GM12864 (cell line): ENCODE results near the gene USF1.

ENCODE experiments used
- DNase-seq: peaks from one replicate; pipeline ENCODE4 v3.0.0-alpha.2; 2011; ENCODE audit warnings: low read depth
- H3K4me3 ChIP-seq: 2 replicates; pipeline ENCODE4 v1.5.1; 2011; ENCODE audit warnings: mild to moderate bottlenecking, low read depth, low read length, control low read depth
- TF ChIP-seq, protein P1 (sequence below): IDR thresholded peaks from 2 replicates; pipeline ENCODE4 v1.5.1; 2011; ENCODE audit warnings: low read depth, mild to moderate bottlenecking, moderate library complexity, low read length, control low read depth, inconsistent platforms; ENCODE audit errors: missing control alignments

The USF1 gene

DNA sequence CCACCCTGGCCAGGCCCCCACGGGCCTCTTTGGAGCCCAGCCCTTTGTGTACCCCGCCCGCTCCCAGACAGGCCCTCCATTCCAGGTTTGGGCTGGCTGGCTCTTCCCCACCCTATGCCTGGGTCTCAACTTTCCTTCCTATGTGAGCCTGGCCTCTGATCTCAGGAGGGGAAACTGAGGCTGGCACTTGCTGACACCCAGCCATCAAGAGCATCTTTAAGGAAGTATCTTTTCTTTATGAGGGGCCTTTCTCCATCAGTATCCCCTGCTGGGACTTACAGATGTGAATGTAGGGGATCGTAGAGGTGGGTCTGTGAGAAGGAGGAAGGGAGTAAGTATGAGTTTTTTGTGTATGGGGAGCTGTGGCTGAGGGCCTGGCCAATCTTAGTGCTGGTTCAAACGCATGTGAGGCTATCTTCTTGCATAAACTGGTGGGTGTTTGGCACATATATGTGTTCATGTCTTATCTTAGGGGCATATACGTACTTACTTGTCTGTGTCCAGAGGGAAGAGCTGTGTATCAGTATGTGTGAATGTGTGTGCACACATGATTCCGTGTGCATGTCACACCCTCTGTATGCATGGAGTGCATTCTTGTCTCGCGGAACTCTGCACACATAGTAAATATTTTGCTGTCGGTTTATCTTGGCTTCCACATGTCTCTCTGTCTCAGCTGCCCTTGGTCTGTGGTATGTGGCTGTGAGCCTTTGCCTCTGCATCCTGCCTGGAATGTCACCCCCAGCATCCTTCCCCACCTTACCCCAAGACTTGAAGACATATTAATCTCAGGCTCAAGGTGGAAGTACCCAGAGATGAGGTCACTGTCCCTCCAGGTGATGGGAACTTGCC, 38.2 kb upstream of the USF1 start:
- no peak for DNase-seq
- TF ChIP-seq, protein P1, sequence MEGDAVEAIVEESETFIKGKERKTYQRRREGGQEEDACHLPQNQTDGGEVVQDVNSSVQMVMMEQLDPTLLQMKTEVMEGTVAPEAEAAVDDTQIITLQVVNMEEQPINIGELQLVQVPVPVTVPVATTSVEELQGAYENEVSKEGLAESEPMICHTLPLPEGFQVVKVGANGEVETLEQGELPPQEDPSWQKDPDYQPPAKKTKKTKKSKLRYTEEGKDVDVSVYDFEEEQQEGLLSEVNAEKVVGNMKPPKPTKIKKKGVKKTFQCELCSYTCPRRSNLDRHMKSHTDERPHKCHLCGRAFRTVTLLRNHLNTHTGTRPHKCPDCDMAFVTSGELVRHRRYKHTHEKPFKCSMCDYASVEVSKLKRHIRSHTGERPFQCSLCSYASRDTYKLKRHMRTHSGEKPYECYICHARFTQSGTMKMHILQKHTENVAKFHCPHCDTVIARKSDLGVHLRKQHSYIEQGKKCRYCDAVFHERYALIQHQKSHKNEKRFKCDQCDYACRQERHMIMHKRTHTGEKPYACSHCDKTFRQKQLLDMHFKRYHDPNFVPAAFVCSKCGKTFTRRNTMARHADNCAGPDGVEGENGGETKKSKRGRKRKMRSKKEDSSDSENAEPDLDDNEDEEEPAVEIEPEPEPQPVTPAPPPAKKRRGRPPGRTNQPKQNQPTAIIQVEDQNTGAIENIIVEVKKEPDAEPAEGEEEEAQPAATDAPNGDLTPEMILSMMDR: no peak
- no peak overlapping the region for H3K4me3 ChIP-seq

DNA sequence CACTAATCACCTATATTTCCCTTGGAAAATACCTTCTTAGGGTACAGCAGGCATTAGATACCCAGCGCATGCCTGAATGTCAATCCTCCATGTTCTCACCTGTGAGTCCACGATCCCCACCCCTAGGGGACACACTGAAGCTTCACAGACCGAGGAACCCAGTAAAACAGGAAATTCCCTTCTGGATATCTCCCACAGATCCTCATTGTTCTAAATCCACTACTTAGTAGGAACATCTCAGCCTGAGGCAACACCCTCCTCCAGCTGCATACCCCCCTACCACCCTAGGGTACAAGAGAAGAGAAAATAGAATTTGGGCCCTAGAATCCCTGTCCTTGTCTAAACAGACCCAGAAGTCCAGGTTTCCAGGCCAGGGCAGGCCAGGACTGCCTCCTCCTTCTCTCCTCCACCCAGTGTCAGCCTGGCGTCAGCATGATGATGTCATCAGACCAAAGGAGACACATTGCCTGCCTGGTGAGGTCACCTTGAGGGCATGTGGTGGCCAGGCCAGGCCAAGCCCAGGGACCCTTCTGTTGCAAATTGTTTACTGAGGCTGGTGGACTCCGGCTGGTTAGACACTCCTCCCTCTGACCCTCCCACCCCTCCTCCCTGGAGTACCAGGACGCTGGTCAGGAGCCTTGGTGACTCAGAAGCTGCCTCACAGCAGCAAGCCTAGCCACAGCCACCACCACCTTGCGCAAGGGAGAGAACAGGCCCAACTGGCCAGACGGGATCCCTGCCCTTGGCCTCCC, 37.4 kb upstream of the USF1 start:
- TF ChIP-seq, protein P1: no peak
- DNase-seq: no peak
- no peak overlapping the region for H3K4me3 ChIP-seq

DNA sequence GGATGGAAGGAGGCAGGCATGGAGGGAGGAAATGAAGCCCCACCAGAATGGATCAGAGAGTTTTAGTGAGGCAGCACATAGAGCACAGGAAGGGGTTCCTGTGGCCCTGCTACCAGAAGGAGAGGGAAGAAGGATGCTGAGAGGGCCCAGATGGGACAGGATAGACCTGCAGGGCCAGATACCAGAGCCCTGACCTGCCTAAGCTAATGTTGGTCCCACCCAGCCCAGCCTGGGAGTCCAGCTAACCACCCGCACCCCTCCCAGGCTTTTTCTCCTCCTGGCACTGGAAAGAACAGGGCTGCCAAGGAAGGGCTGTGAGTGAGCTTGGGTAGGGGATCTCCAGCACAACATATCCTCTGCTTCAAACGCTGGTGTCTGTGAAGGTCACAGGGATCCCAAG, 36.7 kb upstream of the USF1 start:
- no peak overlapping the region for H3K4me3 ChIP-seq

DNA sequence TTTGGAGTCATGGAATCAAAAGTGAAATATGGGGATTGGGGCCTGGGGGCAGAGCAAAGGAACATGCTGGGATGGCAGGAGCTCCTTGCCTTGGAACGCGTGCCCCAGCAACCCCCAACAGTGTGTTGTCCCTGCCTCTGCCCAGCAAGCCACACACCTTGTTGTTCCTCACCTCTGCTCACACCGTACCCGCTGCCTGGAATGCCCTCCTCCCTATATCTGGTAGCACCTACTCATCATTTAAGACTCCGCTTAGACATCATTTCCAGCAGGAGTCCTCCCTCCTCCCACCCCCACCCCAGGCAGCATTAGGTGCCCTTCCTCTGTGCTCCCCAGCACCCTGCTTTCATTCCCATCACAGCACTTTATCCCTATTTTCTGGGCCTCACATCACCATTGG, 35.7 kb upstream of the USF1 start:
- H3K4me3 ChIP-seq: no peak overlapping the region
- DNase-seq: no peak
- TF ChIP-seq, protein P1: no peak

More for the DNA sequence above, 36.7 kb upstream of the USF1 start:
- TF ChIP-seq, protein P1: no peak
- no peak for DNase-seq

DNA sequence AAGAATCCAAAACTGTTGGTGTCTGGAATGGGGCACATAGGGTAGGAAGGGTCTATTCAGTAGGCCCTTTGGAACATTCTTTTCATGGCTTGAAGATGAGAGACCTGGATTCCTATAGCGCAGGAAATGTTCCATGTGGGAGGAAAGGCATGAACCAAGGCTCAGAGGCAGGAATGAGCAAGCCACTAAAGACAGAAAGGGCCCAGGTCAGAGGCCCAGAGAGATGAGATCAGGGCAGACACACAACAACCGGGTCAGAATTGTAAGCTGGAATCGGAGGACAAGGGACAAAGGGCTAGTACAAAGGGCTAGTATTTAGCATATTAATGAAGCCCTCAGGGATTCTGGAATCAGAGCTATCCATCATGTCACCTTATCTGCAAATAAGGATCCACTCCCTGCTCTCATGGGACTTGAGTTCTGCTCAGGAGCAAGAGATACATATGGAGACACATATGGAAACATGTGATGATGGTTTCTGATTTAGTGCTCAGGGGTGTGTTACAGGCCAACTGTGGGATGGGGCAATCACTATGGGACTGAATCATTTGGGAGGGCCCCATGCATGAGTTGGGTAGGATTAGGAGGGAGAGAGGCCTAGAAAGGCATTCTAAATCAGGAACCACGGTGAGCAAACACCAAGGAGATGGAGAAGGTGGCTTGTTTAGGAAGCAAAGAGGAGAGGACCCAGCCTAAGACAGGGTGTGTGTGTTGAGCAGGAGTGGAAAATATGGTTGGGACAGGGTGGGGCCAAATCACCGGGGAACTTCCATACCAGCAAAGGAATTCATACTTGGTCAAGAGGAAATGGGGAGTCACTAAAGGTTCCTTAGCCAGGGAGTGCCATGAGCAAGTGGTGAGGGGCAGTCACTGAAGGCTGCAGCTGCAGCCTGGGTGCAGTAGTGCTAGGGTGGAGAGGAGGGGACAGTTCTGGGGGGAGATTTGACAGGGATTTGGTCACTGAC, 34.9 kb upstream of the USF1 start:
- no peak overlapping the region for H3K4me3 ChIP-seq
- DNase-seq: no peak
- TF ChIP-seq, protein P1: no peak

DNA sequence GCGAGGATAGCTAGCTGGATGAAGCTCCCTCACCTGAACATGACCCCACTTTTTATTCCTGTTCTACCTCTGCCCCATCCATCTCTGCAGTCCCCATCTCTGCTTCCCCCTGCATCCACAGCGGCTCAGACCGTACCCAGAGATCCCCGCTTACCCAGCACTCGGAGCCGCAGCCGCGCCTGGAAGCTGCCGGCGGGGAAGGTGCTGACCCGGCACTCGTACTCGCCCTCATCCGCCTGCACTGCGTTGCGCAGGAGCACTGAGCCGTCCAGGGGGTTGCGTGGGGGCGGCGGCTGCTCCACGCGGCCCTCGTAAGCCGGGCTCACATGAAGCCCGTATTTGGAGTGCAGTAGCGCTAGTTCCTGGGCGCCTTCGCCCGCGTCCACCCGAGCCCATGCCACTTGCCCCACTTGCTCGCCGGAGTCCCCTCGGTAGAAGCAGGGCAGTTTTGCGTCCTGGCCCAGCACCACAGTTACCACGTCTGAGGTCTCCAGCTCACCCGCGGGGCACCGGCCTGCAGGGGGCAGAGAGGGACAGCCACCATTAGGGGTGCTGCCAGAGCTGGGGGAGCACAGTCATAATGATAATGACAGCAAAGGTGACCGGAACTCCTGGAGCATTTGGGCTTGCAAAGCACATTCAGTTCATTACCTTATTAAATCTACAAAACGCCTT, 33.8 kb upstream of the USF1 start:
- no peak for DNase-seq
- H3K4me3 ChIP-seq: no peak overlapping the region
- TF ChIP-seq, protein P1: no peak
